HG03139 (cell line): ENCODE results near the gene RBM20.

Experiments
- ATAC-seq: cut with Tn5 transposase; IDR thresholded peaks from one replicate; pipeline ENCODE4 v1.9.1; 2021; ENCODE audit not compliant: unreplicated experiment

The RBM20 gene

GRCh38 chr10:110671788-110672579, 27.8 kb downstream of the RBM20 start:
- peak; percentile 97 for ATAC-seq

GRCh38 chr10:110672580-110672919, 28.4 kb downstream of the RBM20 start:
- ATAC-seq: peak; percentile 16

GRCh38 chr10:110676016-110676415, 31.9 kb downstream of the RBM20 start:
- no peak for ATAC-seq

GRCh38 chr10:110679486-110680272, 35.5 kb downstream of the RBM20 start:
- ATAC-seq: no peak

GRCh38 chr10:110680273-110681020, 36.3 kb downstream of the RBM20 start:
- ATAC-seq: no peak

- ATAC-seq: no peak
Observed at GRCh38 chr10:110681023-110681681, 37.0 kb downstream of the RBM20 start.

GRCh38 chr10:110682348-110682747, 38.2 kb downstream of the RBM20 start:
- no peak for ATAC-seq

- no peak for ATAC-seq
Observed at GRCh38 chr10:110684800-110685446, 40.8 kb downstream of the RBM20 start.

- no peak for ATAC-seq
Observed at GRCh38 chr10:110686047-110686446, 41.9 kb downstream of the RBM20 start.

GRCh38 chr10:110686949-110687348, 42.8 kb downstream of the RBM20 start:
- ATAC-seq: no peak

GRCh38 chr10:110687400-110687799, 43.3 kb downstream of the RBM20 start:
- no peak for ATAC-seq

- no peak for ATAC-seq
Observed at GRCh38 chr10:110691139-110691538, 47.0 kb downstream of the RBM20 start.

GRCh38 chr10:110694263-110694662, 50.1 kb downstream of the RBM20 start:
- ATAC-seq: no peak

GRCh38 chr10:110694820-110695538, 50.8 kb downstream of the RBM20 start:
- ATAC-seq: no peak

GRCh38 chr10:110695539-110695886, 51.4 kb downstream of the RBM20 start:
- no peak for ATAC-seq

- ATAC-seq: no peak
Observed at GRCh38 chr10:110696436-110696835, 52.3 kb downstream of the RBM20 start.

GRCh38 chr10:110698340-110698739, 54.2 kb downstream of the RBM20 start:
- no peak for ATAC-seq

- ATAC-seq: no peak
Observed at GRCh38 chr10:110698782-110699201, 54.7 kb downstream of the RBM20 start.

- ATAC-seq: no peak
Observed at GRCh38 chr10:110699859-110700468, 55.8 kb downstream of the RBM20 start.
